CD4-positive, alpha-beta T cell treated with Interleukin-4 for 4 hours (primary cell): ENCODE measurements around the gene RGS3.

ENCODE experiments used
- DNase-seq: peaks from one replicate; pipeline ENCODE4 v3.0.0-alpha.2; 2020

Gene RGS3

GRCh38 chr9:113492343-113493202 is 29.0 kb downstream of the RGS3 start:
- DNase-seq: no peak

- no peak for DNase-seq
Measured at GRCh38 chr9:113493203-113493520, 29.6 kb downstream of the RGS3 start.

GRCh38 chr9:113495526-113495925 is 32.0 kb downstream of the RGS3 start:
- DNase-seq: no peak

- no peak for DNase-seq
Measured at GRCh38 chr9:113497051-113497450, 33.5 kb downstream of the RGS3 start.

- no peak for DNase-seq
Measured at GRCh38 chr9:113499153-113499875, 35.8 kb downstream of the RGS3 start.

GRCh38 chr9:113499876-113500497 is 36.5 kb downstream of the RGS3 start:
- no peak for DNase-seq

- DNase-seq: no peak
Measured at GRCh38 chr9:113501129-113501686, 37.7 kb downstream of the RGS3 start.

- no peak for DNase-seq
Measured at GRCh38 chr9:113501852-113502251, 38.3 kb downstream of the RGS3 start.

- no peak for DNase-seq
Measured at GRCh38 chr9:113502427-113503034, 39.0 kb downstream of the RGS3 start.

GRCh38 chr9:113503131-113503541 is 39.6 kb downstream of the RGS3 start:
- DNase-seq: no peak

- no peak for DNase-seq
Measured at GRCh38 chr9:113503613-113504211, 40.2 kb downstream of the RGS3 start.

GRCh38 chr9:113504725-113505590 is 41.4 kb downstream of the RGS3 start:
- DNase-seq: no peak

- no peak for DNase-seq
Measured at GRCh38 chr9:113506090-113506589, 42.6 kb downstream of the RGS3 start.

GRCh38 chr9:113507256-113507655 is 43.7 kb downstream of the RGS3 start:
- DNase-seq: no peak

GRCh38 chr9:113508111-113508749 is 44.7 kb downstream of the RGS3 start:
- DNase-seq: no peak

- no peak for DNase-seq
Measured at GRCh38 chr9:113509463-113509862, 45.9 kb downstream of the RGS3 start.

GRCh38 chr9:113511047-113511521 is 47.6 kb downstream of the RGS3 start:
- no peak for DNase-seq

GRCh38 chr9:113511856-113512761 is 48.6 kb downstream of the RGS3 start:
- peak; percentile 81 for DNase-seq

GRCh38 chr9:113513111-113513510 is 49.6 kb downstream of the RGS3 start:
- DNase-seq: no peak

- DNase-seq: no peak
Measured at GRCh38 chr9:113513536-113513935, 50.0 kb downstream of the RGS3 start.
